ENCODE measurements around the gene ZSCAN16.
"Not testable (repeated sequence)": the region's sequence is repeated elsewhere in the genome, so short reads cannot be mapped to it uniquely, and the experiment has no call there.

DNA sequence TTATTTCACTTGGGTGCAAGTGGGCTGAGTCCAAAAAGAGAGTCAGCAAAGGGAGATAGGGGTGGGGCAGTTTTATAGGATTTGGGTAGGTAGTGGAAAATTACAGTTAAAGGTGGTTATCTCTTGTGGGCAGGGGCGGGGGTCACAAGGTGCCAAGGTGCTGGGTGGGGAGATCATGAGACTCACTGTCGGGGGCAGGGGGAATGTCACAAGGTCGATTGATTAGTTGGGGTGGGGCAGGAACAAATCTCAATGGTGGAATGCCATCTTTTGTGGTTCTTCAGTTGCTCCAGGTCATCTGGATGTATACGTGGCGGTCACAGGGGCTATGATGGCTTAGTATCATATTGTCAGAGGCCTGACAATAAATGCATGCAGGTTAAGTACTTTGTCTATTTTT lies 2.1 kb upstream of the ZSCAN16 start:
- TF ChIP-seq, protein P1, sequence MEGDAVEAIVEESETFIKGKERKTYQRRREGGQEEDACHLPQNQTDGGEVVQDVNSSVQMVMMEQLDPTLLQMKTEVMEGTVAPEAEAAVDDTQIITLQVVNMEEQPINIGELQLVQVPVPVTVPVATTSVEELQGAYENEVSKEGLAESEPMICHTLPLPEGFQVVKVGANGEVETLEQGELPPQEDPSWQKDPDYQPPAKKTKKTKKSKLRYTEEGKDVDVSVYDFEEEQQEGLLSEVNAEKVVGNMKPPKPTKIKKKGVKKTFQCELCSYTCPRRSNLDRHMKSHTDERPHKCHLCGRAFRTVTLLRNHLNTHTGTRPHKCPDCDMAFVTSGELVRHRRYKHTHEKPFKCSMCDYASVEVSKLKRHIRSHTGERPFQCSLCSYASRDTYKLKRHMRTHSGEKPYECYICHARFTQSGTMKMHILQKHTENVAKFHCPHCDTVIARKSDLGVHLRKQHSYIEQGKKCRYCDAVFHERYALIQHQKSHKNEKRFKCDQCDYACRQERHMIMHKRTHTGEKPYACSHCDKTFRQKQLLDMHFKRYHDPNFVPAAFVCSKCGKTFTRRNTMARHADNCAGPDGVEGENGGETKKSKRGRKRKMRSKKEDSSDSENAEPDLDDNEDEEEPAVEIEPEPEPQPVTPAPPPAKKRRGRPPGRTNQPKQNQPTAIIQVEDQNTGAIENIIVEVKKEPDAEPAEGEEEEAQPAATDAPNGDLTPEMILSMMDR (conservative IDR thresholded peaks at IDR 0.05; ENCODE audit: low read depth, low read length): not testable (repeated sequence)
- TF ChIP-seq EZH2phosphoT487 (IDR thresholded peaks at IDR 0.05; ENCODE audit: borderline replicate concordance, low read length): not testable (repeated sequence)

All from PC-3 (cell line).